NB4 (cell line): Measurements from ENCODE around the gene CNTLN.

Experiments used
- POLR2A ChIP-seq: IDR thresholded peaks from 2 replicates; pipeline ENCODE4 v1.6.1; 2011; ENCODE audit warnings: mild to moderate bottlenecking; ENCODE audit not compliant: insufficient read length; ENCODE audit errors: extremely low read depth
- TF ChIP-seq, protein P1 (sequence below): IDR thresholded peaks from 2 replicates; pipeline ENCODE4 v1.6.1; 2011; ENCODE audit warnings: low read depth, low read length
- TF ChIP-seq, protein P2 (sequence below): IDR thresholded peaks from one replicate; pipeline ENCODE4 v1.5.1; 2012; ENCODE audit warnings: low read depth, low read length

DNA sequence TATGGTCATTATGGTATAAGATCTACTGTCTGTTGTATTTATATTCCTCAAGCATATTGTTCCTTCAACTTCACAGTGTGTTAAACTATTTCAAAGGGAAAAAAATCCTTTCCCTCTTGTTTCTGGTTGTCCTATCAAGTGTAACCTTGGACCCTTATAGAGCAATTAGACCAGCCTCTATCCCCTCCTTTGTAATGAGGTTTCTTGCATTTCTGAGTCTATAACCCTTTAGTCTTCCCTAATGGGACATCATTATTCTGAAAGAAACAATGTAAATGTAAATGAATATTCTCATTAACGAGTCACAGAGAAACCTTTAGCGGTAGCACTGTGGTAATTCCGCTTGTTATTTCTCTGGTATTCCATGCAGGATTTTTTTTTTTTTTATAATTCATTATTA is 197.3 kb downstream of the CNTLN start:
- TF ChIP-seq, protein P1, sequence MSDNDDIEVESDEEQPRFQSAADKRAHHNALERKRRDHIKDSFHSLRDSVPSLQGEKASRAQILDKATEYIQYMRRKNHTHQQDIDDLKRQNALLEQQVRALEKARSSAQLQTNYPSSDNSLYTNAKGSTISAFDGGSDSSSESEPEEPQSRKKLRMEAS, result no peak
- TF ChIP-seq, protein P2, sequence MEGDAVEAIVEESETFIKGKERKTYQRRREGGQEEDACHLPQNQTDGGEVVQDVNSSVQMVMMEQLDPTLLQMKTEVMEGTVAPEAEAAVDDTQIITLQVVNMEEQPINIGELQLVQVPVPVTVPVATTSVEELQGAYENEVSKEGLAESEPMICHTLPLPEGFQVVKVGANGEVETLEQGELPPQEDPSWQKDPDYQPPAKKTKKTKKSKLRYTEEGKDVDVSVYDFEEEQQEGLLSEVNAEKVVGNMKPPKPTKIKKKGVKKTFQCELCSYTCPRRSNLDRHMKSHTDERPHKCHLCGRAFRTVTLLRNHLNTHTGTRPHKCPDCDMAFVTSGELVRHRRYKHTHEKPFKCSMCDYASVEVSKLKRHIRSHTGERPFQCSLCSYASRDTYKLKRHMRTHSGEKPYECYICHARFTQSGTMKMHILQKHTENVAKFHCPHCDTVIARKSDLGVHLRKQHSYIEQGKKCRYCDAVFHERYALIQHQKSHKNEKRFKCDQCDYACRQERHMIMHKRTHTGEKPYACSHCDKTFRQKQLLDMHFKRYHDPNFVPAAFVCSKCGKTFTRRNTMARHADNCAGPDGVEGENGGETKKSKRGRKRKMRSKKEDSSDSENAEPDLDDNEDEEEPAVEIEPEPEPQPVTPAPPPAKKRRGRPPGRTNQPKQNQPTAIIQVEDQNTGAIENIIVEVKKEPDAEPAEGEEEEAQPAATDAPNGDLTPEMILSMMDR, result no peak
- no peak for TF ChIP-seq POLR2A
